Activated CD4-positive, CD25-positive, alpha-beta regulatory T cell treated with anti-CD3 and anti-CD28 coated beads, Interleukin-2, amount 50 U/mL, for 72 hours (primary cell): ENCODE measurements around the gene CTXN1.
"Not testable (repeated sequence)": the region's sequence is repeated elsewhere in the genome, so short reads cannot be mapped to it uniquely, and the experiment has no call there.

Experiments
- DNase-seq: peaks from one replicate; pipeline ENCODE4 v3.0.0; 2021

CTXN1 gene

GRCh38 chr19:7897292-7897691, 28.6 kb downstream of the CTXN1 start:
- no peak for DNase-seq

GRCh38 chr19:7895565-7895964, 30.4 kb downstream of the CTXN1 start:
- DNase-seq: no peak

GRCh38 chr19:7894612-7895309, 31.2 kb downstream of the CTXN1 start:
- no peak for DNase-seq

- not testable (repeated sequence) for DNase-seq
These were observed 32.4 kb downstream of the CTXN1 start for GRCh38 chr19:7893362-7894101.

- no peak for DNase-seq
These were observed 37.1 kb downstream of the CTXN1 start for GRCh38 chr19:7888826-7889217.

- DNase-seq: no peak
These were observed 37.6 kb downstream of the CTXN1 start, which contains the start of gene LRRC8E for GRCh38 chr19:7888145-7888825. Gene LRRC8E, plus strand, starts transcription at chr19:7888510. Its CDS starts 7,094 bp downstream, at chr19:7895604.

- no peak for DNase-seq
These were observed 38.4 kb downstream of the CTXN1 start for GRCh38 chr19:7887408-7888144.

- no peak for DNase-seq
These were observed 40.1 kb downstream of the CTXN1 start for GRCh38 chr19:7885818-7886217.

- DNase-seq: no peak
These were observed 42.0 kb downstream of the CTXN1 start for GRCh38 chr19:7883796-7884570.

- DNase-seq: no peak
These were observed 42.8 kb downstream of the CTXN1 start for GRCh38 chr19:7883105-7883504.

GRCh38 chr19:7881910-7882309, 44.0 kb downstream of the CTXN1 start:
- DNase-seq: no peak

- no peak for DNase-seq
These were observed 46.1 kb downstream of the CTXN1 start for GRCh38 chr19:7879836-7880235.

- no peak for DNase-seq
These were observed 46.7 kb downstream of the CTXN1 start for GRCh38 chr19:7879111-7879807.

GRCh38 chr19:7877249-7877836, 48.6 kb downstream of the CTXN1 start:
- DNase-seq: no peak

- no peak for DNase-seq
These were observed 51.0 kb downstream of the CTXN1 start for GRCh38 chr19:7874897-7875273.
